ENCODE data around the gene DCAF7. TPM values are rescaled to one million over a fixed set of nuclear protein-coding genes. Genes with fewer than 3 reads are reported as not detected.

Gene DCAF7
- 73.3 TPM for polyA plus RNA-seq (2012; ENCODE audit: insufficient read length, low read depth)

GRCh38 chr17:63549946-63550816, at the start of gene DCAF7:
TSS of gene DCAF7 (plus strand) at chr17:63550477. CDS start at chr17:63550678, 201 bp downstream.
- no peak for TF ChIP-seq SIN3A (IDR thresholded peaks at IDR 0.05; ENCODE audit: borderline replicate concordance, insufficient read depth, low read length)
- TF ChIP-seq, protein P1, sequence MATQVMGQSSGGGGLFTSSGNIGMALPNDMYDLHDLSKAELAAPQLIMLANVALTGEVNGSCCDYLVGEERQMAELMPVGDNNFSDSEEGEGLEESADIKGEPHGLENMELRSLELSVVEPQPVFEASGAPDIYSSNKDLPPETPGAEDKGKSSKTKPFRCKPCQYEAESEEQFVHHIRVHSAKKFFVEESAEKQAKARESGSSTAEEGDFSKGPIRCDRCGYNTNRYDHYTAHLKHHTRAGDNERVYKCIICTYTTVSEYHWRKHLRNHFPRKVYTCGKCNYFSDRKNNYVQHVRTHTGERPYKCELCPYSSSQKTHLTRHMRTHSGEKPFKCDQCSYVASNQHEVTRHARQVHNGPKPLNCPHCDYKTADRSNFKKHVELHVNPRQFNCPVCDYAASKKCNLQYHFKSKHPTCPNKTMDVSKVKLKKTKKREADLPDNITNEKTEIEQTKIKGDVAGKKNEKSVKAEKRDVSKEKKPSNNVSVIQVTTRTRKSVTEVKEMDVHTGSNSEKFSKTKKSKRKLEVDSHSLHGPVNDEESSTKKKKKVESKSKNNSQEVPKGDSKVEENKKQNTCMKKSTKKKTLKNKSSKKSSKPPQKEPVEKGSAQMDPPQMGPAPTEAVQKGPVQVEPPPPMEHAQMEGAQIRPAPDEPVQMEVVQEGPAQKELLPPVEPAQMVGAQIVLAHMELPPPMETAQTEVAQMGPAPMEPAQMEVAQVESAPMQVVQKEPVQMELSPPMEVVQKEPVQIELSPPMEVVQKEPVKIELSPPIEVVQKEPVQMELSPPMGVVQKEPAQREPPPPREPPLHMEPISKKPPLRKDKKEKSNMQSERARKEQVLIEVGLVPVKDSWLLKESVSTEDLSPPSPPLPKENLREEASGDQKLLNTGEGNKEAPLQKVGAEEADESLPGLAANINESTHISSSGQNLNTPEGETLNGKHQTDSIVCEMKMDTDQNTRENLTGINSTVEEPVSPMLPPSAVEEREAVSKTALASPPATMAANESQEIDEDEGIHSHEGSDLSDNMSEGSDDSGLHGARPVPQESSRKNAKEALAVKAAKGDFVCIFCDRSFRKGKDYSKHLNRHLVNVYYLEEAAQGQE (IDR thresholded peaks at IDR 0.05; ENCODE audit: insufficient read depth in 1 of 2, low read depth in 2 of 2, low read length in 2 of 2): no peak
- TF ChIP-seq FOXP2 (optimal IDR thresholded peaks at IDR 0.05; ENCODE audit: borderline replicate concordance, extremely low read depth, extremely low read length, insufficient read depth): peak; percentile 39
- TF ChIP-seq POLR2AphosphoS5 (IDR thresholded peaks at IDR 0.05; ENCODE audit: low read depth, low read length): peak; percentile 72
- TF ChIP-seq TAF1 (IDR thresholded peaks at IDR 0.05; ENCODE audit: borderline replicate concordance, insufficient read depth, low read length): peak; percentile 57; the same call in 1 of the 2 replicates

DNA sequence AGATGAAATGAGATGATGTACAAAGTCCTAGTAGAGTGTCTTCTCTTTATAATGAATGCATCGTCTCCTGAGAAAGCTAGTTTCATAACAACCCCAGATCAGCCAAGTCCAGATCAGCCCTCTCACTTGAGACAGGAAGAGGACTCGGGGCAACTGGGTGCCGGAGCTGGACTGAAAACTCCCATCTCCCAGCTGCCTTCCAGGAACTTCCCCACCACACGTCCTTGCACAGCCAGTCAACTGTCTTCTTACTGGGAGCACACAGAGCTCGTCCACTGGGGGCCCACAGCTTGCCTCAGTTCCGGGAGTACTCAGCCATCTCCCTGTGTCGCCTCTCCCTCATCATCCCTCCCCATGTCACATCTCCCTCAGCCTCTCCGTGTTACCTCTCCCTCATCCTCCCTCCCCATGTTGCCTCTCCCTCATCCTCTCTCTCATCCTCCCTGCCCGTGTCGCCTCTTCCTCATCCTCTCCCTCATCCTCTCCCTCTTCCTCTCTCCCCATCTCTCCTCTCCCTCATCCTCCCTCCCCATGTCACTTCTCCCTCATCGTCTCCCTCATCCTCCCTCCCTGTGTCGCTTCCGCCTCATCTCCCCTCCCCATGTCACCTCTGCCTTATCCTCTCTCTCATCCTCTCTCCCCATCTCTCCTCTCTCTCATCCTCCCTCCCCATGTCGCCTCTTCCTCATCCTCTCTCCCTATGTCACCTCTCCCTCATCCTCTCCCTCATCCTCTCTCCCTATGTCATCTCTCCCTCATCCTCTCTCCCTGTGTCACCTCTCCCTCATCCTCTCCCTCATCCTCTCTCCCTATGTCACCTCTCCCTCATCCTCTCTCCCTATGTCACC, 49.5 kb upstream of the DCAF7 start:
- TF ChIP-seq, protein P1 (IDR thresholded peaks at IDR 0.05; ENCODE audit: insufficient read depth in 1 of 2, low read depth in 2 of 2, low read length in 2 of 2): no peak
- no peak for TF ChIP-seq SIN3A (IDR thresholded peaks at IDR 0.05; ENCODE audit: borderline replicate concordance, insufficient read depth, low read length)
- TF ChIP-seq TAF1 (IDR thresholded peaks at IDR 0.05; ENCODE audit: borderline replicate concordance, insufficient read depth, low read length): no peak
- TF ChIP-seq FOXP2 (optimal IDR thresholded peaks at IDR 0.05; ENCODE audit: borderline replicate concordance, extremely low read depth, extremely low read length, insufficient read depth): no peak
- TF ChIP-seq POLR2AphosphoS5 (IDR thresholded peaks at IDR 0.05; ENCODE audit: low read depth, low read length): no peak

- TF ChIP-seq TAF1 (IDR thresholded peaks at IDR 0.05; ENCODE audit: borderline replicate concordance, insufficient read depth, low read length) (no peak), FOXP2 (optimal IDR thresholded peaks at IDR 0.05; ENCODE audit: borderline replicate concordance, extremely low read depth, extremely low read length, insufficient read depth) (no peak), SIN3A (IDR thresholded peaks at IDR 0.05; ENCODE audit: borderline replicate concordance, insufficient read depth, low read length) (no peak), POLR2AphosphoS5 (IDR thresholded peaks at IDR 0.05; ENCODE audit: low read depth, low read length) (no peak)
- TF ChIP-seq, protein P1 (IDR thresholded peaks at IDR 0.05; ENCODE audit: insufficient read depth in 1 of 2, low read depth in 2 of 2, low read length in 2 of 2): no peak
Measured at GRCh38 chr17:63503341-63503705, 47.0 kb upstream of the DCAF7 start.

- TF ChIP-seq, protein P1 (IDR thresholded peaks at IDR 0.05; ENCODE audit: insufficient read depth in 1 of 2, low read depth in 2 of 2, low read length in 2 of 2): no peak
- TF ChIP-seq TAF1 (IDR thresholded peaks at IDR 0.05; ENCODE audit: borderline replicate concordance, insufficient read depth, low read length): no peak
- no peak for TF ChIP-seq POLR2AphosphoS5 (IDR thresholded peaks at IDR 0.05; ENCODE audit: low read depth, low read length)
- TF ChIP-seq SIN3A (IDR thresholded peaks at IDR 0.05; ENCODE audit: borderline replicate concordance, insufficient read depth, low read length): no peak
- no peak for TF ChIP-seq FOXP2 (optimal IDR thresholded peaks at IDR 0.05; ENCODE audit: borderline replicate concordance, extremely low read depth, extremely low read length, insufficient read depth)
Measured at GRCh38 chr17:63504261-63504660, 46.0 kb upstream of the DCAF7 start.

Measured in PFSK-1 (cell line).